Large intestine (tissue), 3 donors: ENCODE data around the gene FARP1. TPM values are rescaled to one million over a fixed set of nuclear protein-coding genes. Genes with fewer than 3 reads are reported as not detected.

ENCODE experiments used
- DNase-seq, 2 donors: peaks; one replicate each; pipeline versions ENCODE4 v3.0.0 to v3.0.0-alpha.2; 2013
- H3K27ac ChIP-seq: one replicate; pipeline ENCODE4 v1.5.1; 2013; ENCODE audit warnings: low read length
- H3K27me3 ChIP-seq: 2 replicates; pipeline ENCODE4 v1.6.1; 2013; ENCODE audit warnings: low read length; ENCODE audit not compliant: control insufficient read depth, insufficient read depth
- H3K36me3 ChIP-seq: 2 replicates; pipeline ENCODE4 v1.6.1; 2013; ENCODE audit warnings: low read length; ENCODE audit not compliant: control insufficient read depth, insufficient read depth
- H3K4me1 ChIP-seq: one replicate; pipeline ENCODE4 v1.6.1; 2013; ENCODE audit warnings: low read length; ENCODE audit not compliant: control insufficient read depth, insufficient read depth
- H3K4me3 ChIP-seq: one replicate; pipeline ENCODE4 v1.5.1; 2013; ENCODE audit warnings: low read length
- H3K9me3 ChIP-seq: one replicate; pipeline ENCODE4 v1.6.1; 2013; ENCODE audit warnings: mild to moderate bottlenecking, low read depth, low read length, moderate library complexity; ENCODE audit not compliant: control insufficient read depth
- WGBS: methylation state at CpG from one replicate; pipeline ENCODE4 v1.1.5; 2013; ENCODE audit warnings: low lambda C conversion rate; ENCODE audit not compliant: insufficient coverage; 5-methylcytosine and 5-hydroxymethylcytosine counted together
- polyA plus RNA-seq: library from polyadenylated mRNA; unstranded; fragments of 120-200 nt; gene quantifications from one replicate; pipeline ENCODE4 v1.2.1, GENCODE V29; 2013

FARP1 gene
- polyA plus RNA-seq, 1 donor = 27.6 TPM

GRCh38 chr13:98458431-98458830 is 315.5 kb downstream of the FARP1 start:
- WGBS = no CpG with 5 or more reads among the region's 16 CpGs
- no peak for DNase-seq
- Histone ChIP-seq H3K9me3 (no peaks in the 10 kb centered on the region), H3K27me3 (no peaks in the 10 kb centered on the region), H3K27ac (no peak overlapping the region), H3K4me3 (no peak overlapping the region), H3K4me1 (no peaks in the 10 kb centered on the region), H3K36me3 (peaks cover 92% of the 10 kb centered on the region)

GRCh38 chr13:98459171-98459681 is 316.3 kb downstream of the FARP1 start:
- Histone ChIP-seq H3K4me3 (no peak overlapping the region), H3K36me3 (peaks cover 93% of the 10 kb centered on the region), H3K27ac (no peak overlapping the region), H3K27me3 (no peaks in the 10 kb centered on the region), H3K9me3 (no peaks in the 10 kb centered on the region), H3K4me1 (no peaks in the 10 kb centered on the region)
- no peak for DNase-seq
- no CpG with 5 or more reads among the region's 18 CpGs for WGBS

- H3K27me3 ChIP-seq = no peaks in the 10 kb centered on the region
- H3K4me1 ChIP-seq = no peaks in the 10 kb centered on the region
- H3K9me3 ChIP-seq = no peaks in the 10 kb centered on the region
- H3K27ac ChIP-seq = no peak overlapping the region
- peaks cover 88% of the 10 kb centered on the region for H3K36me3 ChIP-seq
- no CpG with 5 or more reads among the region's 13 CpGs for WGBS
- no peak overlapping the region for H3K4me3 ChIP-seq
- no peak for DNase-seq
Observed at GRCh38 chr13:98459721-98460370, 317.0 kb downstream of the FARP1 start.

- WGBS = 100% methylated on average over 1 of the region's 13 CpGs
- no peaks in the 10 kb centered on the region for H3K4me1 ChIP-seq
- H3K27ac ChIP-seq = no peak overlapping the region
- H3K36me3 ChIP-seq = peaks cover 89% of the 10 kb centered on the region
- H3K27me3 ChIP-seq = no peaks in the 10 kb centered on the region
- H3K4me3 ChIP-seq = no peak overlapping the region
- no peaks in the 10 kb centered on the region for H3K9me3 ChIP-seq
- DNase-seq = no peak
Observed at GRCh38 chr13:98460516-98460915, 317.6 kb downstream of the FARP1 start.

GRCh38 chr13:98461486-98462240 is 318.8 kb downstream of the FARP1 start:
- H3K27ac ChIP-seq = no peak overlapping the region
- H3K4me3 ChIP-seq = no peak overlapping the region
- no peaks in the 10 kb centered on the region for H3K9me3 ChIP-seq
- H3K27me3 ChIP-seq = no peaks in the 10 kb centered on the region
- no CpG with 5 or more reads among the region's 16 CpGs for WGBS
- peaks cover under 1% of the 10 kb centered on the region for H3K4me1 ChIP-seq
- H3K36me3 ChIP-seq = peaks cover 86% of the 10 kb centered on the region
- no peak for DNase-seq

GRCh38 chr13:98462241-98462882 is 319.5 kb downstream of the FARP1 start:
- H3K4me1 ChIP-seq = peaks cover 3% of the 10 kb centered on the region
- 95% methylated on average over 7 of the region's 18 CpGs for WGBS
- H3K4me3 ChIP-seq = no peak overlapping the region
- H3K27ac ChIP-seq = no peak overlapping the region
- peaks cover 82% of the 10 kb centered on the region for H3K36me3 ChIP-seq
- DNase-seq = no peak
- no peaks in the 10 kb centered on the region for H3K9me3 ChIP-seq
- no peaks in the 10 kb centered on the region for H3K27me3 ChIP-seq

- no CpG with 5 or more reads among the region's 8 CpGs for WGBS
Observed at GRCh38 chr13:98462946-98463345, 320.1 kb downstream of the FARP1 start.

GRCh38 chr13:98466634-98467236 is 323.8 kb downstream of the FARP1 start:
- 100% methylated on average over 1 of the region's 11 CpGs for WGBS
- Histone ChIP-seq H3K9me3 (no peaks in the 10 kb centered on the region), H3K27ac (no peak overlapping the region), H3K4me1 (peaks cover 5% of the 10 kb centered on the region), H3K27me3 (no peaks in the 10 kb centered on the region), H3K36me3 (peaks cover 68% of the 10 kb centered on the region), H3K4me3 (no peak overlapping the region)
- no peak for DNase-seq

More at GRCh38 chr13:98462946-98463345, 320.1 kb downstream of the FARP1 start:
- no peaks in the 10 kb centered on the region for H3K27me3 ChIP-seq
- DNase-seq = no peak
- peaks cover 82% of the 10 kb centered on the region for H3K36me3 ChIP-seq
- peaks cover 3% of the 10 kb centered on the region for H3K4me1 ChIP-seq
- H3K27ac ChIP-seq = no peak overlapping the region
- no peaks in the 10 kb centered on the region for H3K9me3 ChIP-seq
- no peak overlapping the region for H3K4me3 ChIP-seq

GRCh38 chr13:98467263-98467985 is 324.5 kb downstream of the FARP1 start:
- WGBS = 100% methylated on average over 2 of the region's 13 CpGs
- DNase-seq = peak in 1 of 2 donors; percentile 46
- H3K4me3 ChIP-seq = no peak overlapping the region
- peaks cover 68% of the 10 kb centered on the region for H3K36me3 ChIP-seq
- H3K27ac ChIP-seq = no peak overlapping the region
- no peaks in the 10 kb centered on the region for H3K9me3 ChIP-seq
- H3K4me1 ChIP-seq = peaks cover 12% of the 10 kb centered on the region
- no peaks in the 10 kb centered on the region for H3K27me3 ChIP-seq
